ENCODE results near the gene SNX14. TPM values are rescaled to one million over a fixed set of nuclear protein-coding genes. Genes with fewer than 3 reads are reported as not detected.

SNX14 gene
- total and polyA plus RNA-seq, 10 of the 15 experiments (the other 5 are each of a cell fraction or from before 2014, with no cell fraction given): 34.2 to 122 (median 51.0) TPM

DNA sequence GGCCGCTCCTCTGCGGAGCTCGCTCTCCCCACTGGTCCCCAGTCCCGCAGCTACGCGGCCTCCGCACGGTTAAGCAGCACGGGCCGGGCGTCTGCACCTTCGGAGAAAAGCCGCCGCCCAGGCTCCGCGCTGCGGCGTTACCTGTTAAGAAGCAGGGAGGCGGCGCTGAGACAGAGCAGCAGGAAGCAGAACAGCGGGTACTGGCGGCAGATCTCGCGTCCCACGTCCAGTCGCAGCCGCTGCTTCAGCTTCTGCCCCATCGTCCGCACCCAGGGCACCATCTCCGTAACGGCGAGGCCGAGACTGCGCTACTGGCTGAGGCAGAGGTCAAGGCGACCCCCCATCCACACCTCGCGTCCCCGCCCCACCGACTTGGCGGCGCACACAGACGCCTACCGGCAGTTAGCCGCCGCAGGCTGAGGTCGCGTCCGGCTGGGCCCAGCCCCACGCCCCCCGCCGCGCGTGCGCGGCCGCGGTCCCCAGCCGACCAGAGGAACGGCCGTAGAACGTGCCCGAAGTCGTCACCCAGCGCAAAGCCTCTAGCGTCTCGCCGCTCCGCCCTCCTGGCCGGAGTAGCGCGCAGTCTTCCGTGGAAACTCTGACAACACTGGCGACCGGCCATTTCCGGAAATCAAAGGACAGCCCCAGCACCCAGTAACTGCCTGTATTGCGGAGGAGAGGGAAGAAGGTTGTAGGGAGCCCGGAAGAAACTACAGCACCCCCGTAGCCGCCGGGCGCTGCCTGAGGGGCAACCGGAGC lies at the start of gene SNX14 (continued):
- TF ChIP-seq, protein P1, sequence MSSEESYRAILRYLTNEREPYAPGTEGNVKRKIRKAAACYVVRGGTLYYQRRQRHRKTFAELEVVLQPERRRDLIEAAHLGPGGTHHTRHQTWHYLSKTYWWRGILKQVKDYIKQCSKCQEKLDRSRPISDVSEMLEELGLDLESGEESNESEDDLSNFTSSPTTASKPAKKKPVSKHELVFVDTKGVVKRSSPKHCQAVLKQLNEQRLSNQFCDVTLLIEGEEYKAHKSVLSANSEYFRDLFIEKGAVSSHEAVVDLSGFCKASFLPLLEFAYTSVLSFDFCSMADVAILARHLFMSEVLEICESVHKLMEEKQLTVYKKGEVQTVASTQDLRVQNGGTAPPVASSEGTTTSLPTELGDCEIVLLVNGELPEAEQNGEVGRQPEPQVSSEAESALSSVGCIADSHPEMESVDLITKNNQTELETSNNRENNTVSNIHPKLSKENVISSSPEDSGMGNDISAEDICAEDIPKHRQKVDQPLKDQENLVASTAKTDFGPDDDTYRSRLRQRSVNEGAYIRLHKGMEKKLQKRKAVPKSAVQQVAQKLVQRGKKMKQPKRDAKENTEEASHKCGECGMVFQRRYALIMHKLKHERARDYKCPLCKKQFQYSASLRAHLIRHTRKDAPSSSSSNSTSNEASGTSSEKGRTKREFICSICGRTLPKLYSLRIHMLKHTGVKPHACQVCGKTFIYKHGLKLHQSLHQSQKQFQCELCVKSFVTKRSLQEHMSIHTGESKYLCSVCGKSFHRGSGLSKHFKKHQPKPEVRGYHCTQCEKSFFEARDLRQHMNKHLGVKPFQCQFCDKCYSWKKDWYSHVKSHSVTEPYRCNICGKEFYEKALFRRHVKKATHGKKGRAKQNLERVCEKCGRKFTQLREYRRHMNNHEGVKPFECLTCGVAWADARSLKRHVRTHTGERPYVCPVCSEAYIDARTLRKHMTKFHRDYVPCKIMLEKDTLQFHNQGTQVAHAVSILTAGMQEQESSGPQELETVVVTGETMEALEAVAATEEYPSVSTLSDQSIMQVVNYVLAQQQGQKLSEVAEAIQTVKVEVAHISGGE (CRISPR knock-in tag; IDR thresholded peaks at IDR 0.05): peak; percentile 62
- TF ChIP-seq MYB (IDR thresholded peaks at IDR 0.05; ENCODE audit: borderline replicate concordance, low read depth, low read length) (no peak), NR2C1 (IDR thresholded peaks at IDR 0.05) (peak; percentile 56), KAT2A (conservative IDR thresholded peaks at IDR 0.05; ENCODE audit: control insufficient read depth, low read depth, low read length) (no peak), MEF2B (IDR thresholded peaks at IDR 0.05; ENCODE audit: partially characterized antibody, poor library complexity, severe bottlenecking) (peak; percentile 49), RUNX3 (IDR thresholded peaks at IDR 0.05; ENCODE audit: low read length) (peak; percentile 5; the same call in 1 of the 2 replicates), SREBF2 (IDR thresholded peaks at IDR 0.05; ENCODE audit: low read length) (no peak), ZNF622 (IDR thresholded peaks at IDR 0.05) (no peak), BACH1 (IDR thresholded peaks at IDR 0.05; ENCODE audit: borderline replicate concordance) (peak; percentile 79), CREB1 (IDR thresholded peaks at IDR 0.05; ENCODE audit: low read depth) (peak; percentile 75; the same call in 1 of the 2 replicates), IKZF2 (IDR thresholded peaks at IDR 0.05) (peak in 1 of 2 experiments; percentile 43; a peak in 1 of 4 replicates), FOXM1 (IDR thresholded peaks at IDR 0.05; ENCODE audit: low read depth, low read length) (no peak), JUNB (IDR thresholded peaks at IDR 0.05) (no peak), MXI1 (IDR thresholded peaks at IDR 0.05; ENCODE audit: low read depth, low read length) (no peak), NFIC (IDR thresholded peaks at IDR 0.05; ENCODE audit: low read depth, low read length) (no peak; the same call in 1 of the 2 replicates), GABPA (IDR thresholded peaks at IDR 0.05; ENCODE audit: low read depth) (peak; percentile 86), POLR2AphosphoS2 (IDR thresholded peaks at IDR 0.05; ENCODE audit: low read depth, low read length) (peak; percentile 83; the same call in 1 of the 2 replicates), RBBP5 (conservative IDR thresholded peaks at IDR 0.05) (no peak), PAX8 (IDR thresholded peaks at IDR 0.05) (no peak), MTA2 (IDR thresholded peaks at IDR 0.05; ENCODE audit: low read depth) (0 out of 2 replicates have a peak, but pooled peaks have one; percentile 15)
- TF ChIP-seq, protein P2, sequence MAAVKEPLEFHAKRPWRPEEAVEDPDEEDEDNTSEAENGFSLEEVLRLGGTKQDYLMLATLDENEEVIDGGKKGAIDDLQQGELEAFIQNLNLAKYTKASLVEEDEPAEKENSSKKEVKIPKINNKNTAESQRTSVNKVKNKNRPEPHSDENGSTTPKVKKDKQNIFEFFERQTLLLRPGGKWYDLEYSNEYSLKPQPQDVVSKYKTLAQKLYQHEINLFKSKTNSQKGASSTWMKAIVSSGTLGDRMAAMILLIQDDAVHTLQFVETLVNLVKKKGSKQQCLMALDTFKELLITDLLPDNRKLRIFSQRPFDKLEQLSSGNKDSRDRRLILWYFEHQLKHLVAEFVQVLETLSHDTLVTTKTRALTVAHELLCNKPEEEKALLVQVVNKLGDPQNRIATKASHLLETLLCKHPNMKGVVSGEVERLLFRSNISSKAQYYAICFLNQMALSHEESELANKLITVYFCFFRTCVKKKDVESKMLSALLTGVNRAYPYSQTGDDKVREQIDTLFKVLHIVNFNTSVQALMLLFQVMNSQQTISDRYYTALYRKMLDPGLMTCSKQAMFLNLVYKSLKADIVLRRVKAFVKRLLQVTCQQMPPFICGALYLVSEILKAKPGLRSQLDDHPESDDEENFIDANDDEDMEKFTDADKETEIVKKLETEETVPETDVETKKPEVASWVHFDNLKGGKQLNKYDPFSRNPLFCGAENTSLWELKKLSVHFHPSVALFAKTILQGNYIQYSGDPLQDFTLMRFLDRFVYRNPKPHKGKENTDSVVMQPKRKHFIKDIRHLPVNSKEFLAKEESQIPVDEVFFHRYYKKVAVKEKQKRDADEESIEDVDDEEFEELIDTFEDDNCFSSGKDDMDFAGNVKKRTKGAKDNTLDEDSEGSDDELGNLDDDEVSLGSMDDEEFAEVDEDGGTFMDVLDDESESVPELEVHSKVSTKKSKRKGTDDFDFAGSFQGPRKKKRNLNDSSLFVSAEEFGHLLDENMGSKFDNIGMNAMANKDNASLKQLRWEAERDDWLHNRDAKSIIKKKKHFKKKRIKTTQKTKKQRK (IDR thresholded peaks at IDR 0.05; ENCODE audit: low read depth, low read length): no peak
- TF ChIP-seq, protein P3, sequence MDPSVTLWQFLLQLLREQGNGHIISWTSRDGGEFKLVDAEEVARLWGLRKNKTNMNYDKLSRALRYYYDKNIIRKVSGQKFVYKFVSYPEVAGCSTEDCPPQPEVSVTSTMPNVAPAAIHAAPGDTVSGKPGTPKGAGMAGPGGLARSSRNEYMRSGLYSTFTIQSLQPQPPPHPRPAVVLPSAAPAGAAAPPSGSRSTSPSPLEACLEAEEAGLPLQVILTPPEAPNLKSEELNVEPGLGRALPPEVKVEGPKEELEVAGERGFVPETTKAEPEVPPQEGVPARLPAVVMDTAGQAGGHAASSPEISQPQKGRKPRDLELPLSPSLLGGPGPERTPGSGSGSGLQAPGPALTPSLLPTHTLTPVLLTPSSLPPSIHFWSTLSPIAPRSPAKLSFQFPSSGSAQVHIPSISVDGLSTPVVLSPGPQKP (IDR thresholded peaks at IDR 0.05; ENCODE audit: low read depth, low read length): peak; percentile 61
- TF ChIP-seq, protein P4, sequence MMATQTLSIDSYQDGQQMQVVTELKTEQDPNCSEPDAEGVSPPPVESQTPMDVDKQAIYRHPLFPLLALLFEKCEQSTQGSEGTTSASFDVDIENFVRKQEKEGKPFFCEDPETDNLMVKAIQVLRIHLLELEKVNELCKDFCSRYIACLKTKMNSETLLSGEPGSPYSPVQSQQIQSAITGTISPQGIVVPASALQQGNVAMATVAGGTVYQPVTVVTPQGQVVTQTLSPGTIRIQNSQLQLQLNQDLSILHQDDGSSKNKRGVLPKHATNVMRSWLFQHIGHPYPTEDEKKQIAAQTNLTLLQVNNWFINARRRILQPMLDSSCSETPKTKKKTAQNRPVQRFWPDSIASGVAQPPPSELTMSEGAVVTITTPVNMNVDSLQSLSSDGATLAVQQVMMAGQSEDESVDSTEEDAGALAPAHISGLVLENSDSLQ (IDR thresholded peaks at IDR 0.05): peak; percentile 92
